ENCODE data around the gene TBX21.

The TBX21 gene

GRCh38 chr17:47776330-47777197 is 43.5 kb downstream of the TBX21 start:
- peak; percentile 62 for DNase-seq

DNA sequence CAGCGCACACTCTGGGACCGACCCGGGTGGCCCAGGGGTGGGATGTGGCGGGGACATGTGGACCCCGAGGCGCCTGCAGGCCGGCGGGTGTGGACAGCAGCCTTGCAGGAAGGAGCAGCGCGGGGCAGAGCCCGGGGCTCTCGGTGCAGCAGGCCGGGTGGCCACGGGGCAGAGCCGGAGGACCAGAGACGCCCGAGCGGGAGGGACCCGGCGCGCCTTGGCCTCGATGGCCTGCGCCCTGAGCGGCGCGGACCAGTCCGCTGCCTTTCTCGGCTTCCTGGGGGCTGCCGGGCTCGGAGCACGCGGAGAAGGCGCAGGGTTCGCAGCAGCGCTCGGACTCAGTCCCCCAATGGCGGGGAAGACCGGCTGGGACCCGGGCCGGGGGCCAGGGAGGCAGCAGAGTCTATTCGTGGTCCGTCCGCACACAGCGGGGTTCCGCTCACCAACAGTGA is 45.2 kb downstream of the TBX21 start:
- DNase-seq, result no peak

- no peak for DNase-seq
Measured at GRCh38 chr17:47781397-47781796, 48.4 kb downstream of the TBX21 start.

DNA sequence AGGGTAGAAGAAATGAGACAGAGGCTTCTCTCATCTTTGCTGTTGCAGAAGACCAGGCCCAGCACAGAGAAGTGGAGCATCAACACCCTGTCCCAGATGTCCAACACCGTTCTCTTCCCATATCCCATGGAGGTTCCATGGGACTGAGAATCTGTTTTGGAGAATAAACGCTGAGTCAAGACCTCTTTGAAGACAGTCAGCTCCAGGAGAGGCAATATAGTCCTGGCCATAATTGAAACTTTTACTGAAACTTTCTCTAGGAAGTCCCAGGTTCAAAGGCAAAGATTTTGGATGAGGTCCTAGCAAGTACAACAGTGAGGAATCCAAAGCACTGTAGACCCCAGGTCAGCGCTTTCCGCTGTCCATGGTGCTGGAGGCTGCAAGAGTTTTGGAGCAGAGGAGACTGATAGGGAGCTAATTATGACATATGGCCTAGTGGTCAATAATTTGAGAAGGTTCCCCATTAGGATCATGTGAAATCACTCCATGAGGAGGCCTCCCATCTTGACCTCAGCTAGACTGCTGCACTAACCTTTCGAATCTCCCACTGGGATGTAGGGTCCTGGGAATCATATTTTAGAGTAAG is 52.6 kb downstream of the TBX21 start:
- DNase-seq, result no peak

DNA sequence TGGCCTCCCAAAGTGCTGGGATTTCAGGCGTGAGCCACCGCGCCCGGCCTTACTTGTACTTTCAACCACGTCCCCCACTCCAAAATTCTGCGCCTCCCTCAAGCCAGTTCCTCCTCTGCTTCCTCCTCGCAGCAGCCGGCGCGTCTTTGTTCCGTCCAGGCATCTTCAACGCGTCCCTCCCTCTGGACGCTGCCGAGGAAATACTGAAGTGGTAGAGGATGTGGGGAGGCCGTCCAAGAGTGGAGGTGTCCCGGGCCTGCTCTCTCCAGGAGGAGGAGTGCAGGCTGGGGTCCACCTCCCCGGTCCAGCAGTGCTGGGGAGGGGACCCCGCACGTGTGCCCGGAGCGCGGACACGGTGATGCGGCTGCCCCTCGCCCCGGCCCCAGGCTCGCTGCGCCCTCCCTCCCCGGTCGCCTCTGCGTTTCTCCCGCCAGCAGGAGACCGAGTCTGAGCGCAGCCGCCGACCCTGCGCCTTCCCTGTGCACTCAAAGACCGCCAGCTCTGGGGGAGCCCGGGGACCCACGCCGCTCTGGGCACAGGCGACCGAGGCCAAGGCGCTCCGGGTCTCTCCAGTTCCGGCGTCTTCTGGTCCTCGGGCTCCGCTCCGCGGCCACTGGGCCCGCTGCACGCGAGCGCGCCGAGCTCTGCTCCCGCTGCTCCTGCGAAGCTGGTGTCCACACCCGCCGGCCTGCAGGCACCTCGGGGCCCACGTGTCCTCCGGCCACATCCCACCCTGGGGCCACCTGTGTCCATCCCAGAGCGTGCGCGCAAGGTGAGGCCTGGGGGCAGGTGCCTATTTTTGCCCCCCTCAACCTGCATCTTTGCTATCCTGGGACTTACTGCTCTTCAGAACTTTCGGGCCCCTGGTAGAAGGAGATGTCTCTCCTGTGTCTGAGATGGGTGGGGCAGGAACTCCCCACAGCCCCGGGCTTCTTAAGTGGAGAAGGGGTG is 56.9 kb downstream of the TBX21 start:
- DNase-seq, result peak; percentile 56

DNA sequence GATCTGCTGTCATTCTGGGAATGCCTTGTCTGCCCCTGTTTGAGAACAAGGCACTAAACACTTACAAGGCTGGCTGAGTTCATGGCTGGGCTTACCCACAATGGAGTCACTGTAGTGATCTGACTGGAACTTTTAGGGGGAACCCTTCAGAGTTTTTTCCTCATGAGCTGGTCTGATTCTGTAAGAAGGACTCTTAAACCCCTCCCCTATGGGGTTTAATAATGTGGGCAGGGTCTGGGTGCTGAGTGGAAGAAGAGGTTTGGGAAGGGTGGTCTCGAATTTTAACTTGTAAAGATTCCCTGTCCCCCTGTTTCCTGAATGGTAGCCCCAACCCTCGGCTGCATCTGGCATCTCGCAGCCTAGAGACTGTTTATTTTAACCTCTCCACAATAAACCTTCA is 58.0 kb downstream of the TBX21 start:
- DNase-seq, result no peak

DNA sequence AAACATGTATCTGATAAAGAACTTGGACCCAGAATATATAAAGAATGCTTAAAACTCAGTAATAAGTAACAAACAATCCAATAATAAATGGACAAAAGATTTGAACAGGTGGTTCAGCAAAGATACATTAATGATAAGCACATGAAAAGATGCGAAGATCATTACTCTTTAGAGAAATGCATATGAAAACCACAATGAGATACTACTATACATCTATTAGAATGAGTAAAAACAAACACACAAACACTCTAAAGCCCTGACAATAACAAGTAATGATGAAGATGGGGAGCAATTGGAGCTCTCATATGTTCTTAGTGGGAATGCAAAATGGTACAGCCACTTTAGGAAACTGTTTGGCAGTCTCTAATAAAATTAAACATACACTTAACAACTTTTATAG is 59.4 kb downstream of the TBX21 start:
- DNase-seq, result no peak

DNA sequence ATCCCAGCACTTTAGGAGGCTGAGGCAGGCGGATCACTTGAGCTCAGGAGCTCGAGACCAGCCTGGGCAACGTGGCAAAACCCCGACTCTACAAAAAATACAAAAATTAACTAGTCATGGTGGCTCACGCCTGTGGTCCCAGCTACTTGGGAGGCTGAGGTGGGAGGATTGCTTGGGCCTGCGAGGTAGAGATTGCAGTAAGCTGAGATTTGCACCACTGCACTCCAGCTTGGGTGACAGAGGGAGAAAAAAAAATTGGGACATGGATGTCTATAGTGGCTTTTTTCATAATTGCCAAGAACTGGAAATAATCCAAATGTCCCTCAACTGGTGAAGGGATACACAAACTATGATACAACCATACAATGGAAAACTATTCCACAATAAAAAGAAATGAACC is 59.9 kb downstream of the TBX21 start:
- DNase-seq, result no peak
